HEK293T (cell line): Measurements from ENCODE around the gene EYS.

Experiments
- ARNT ChIP-seq: fragments of 450-650 bp; IDR thresholded peaks from 2 replicates; pipeline ENCODE4 v1.6.1; 2017; ENCODE audit warnings: mild to moderate bottlenecking
- BHLHE40 ChIP-seq: fragments of 450-650 bp; IDR thresholded peaks from 2 replicates; pipeline ENCODE4 v1.6.1; 2016; ENCODE audit warnings: mild to moderate bottlenecking, moderate library complexity, borderline replicate concordance
- CTBP1 ChIP-seq: fragments of 450-650 bp; IDR thresholded peaks from 2 replicates; pipeline ENCODE4 v1.6.1; 2016; ENCODE audit warnings: borderline replicate concordance
- ELF4 ChIP-seq: fragments of 450-650 bp; IDR thresholded peaks from 2 replicates; pipeline ENCODE4 v1.6.1; 2017; ENCODE audit warnings: antibody characterized with exemption
- FOXA1 ChIP-seq: fragments of 450-650 bp; IDR thresholded peaks from 2 replicates; pipeline ENCODE4 v1.6.1; 2016; ENCODE audit warnings: mild to moderate bottlenecking
- FOXK2 ChIP-seq: fragments of 450-650 bp; IDR thresholded peaks from 2 replicates; pipeline ENCODE4 v1.6.1; 2016; ENCODE audit warnings: mild to moderate bottlenecking
- FOXM1 ChIP-seq: fragments of 450-650 bp; IDR thresholded peaks from 2 replicates; pipeline ENCODE4 v1.6.1; 2017; ENCODE audit warnings: mild to moderate bottlenecking, borderline replicate concordance
- LEF1 ChIP-seq: fragments of 450-650 bp; IDR thresholded peaks from 2 replicates; pipeline ENCODE4 v1.6.1; 2017; ENCODE audit warnings: mild to moderate bottlenecking, borderline replicate concordance
- SP1 ChIP-seq: fragments of 450-650 bp; IDR thresholded peaks from 2 replicates; pipeline ENCODE4 v1.6.1; 2017
- SUZ12 ChIP-seq: fragments of 450-650 bp; IDR thresholded peaks from 2 replicates; pipeline ENCODE4 v1.6.1; 2016; ENCODE audit warnings: mild to moderate bottlenecking
- ZNF384 ChIP-seq: fragments of 450-650 bp; IDR thresholded peaks from 2 replicates; pipeline ENCODE4 v1.6.1; 2016
- TF ChIP-seq, protein P1 (sequence below): fragments of 450-650 bp; IDR thresholded peaks from 2 replicates; pipeline ENCODE4 v1.6.1; 2016

DNA sequence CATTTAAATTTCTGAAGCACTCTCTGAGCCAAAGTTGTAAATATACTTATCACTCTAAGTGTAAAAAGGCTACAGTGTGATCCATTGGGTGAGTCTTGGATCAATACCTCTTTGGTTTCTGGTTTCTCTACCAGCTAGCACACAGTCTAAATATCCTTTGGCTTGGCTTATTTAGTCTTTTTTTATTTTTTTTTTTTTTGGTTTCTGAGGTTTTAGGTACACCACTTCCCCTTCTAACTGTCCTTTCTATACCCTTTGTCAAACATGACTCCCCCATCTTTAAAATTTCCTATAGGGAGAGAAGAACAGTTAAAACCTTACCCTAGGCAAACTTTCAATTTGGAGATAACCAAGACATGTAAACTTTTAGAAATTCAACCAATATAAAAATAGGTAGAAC is 1692.4 kb downstream of the EYS start:
- TF ChIP-seq SUZ12 (no peak), FOXA1 (no peak), FOXK2 (no peak), BHLHE40 (no peak), CTBP1 (no peak), SP1 (no peak), ARNT (no peak), ZNF384 (no peak), ELF4 (no peak), FOXM1 (no peak), LEF1 (no peak)
- TF ChIP-seq, protein P1, sequence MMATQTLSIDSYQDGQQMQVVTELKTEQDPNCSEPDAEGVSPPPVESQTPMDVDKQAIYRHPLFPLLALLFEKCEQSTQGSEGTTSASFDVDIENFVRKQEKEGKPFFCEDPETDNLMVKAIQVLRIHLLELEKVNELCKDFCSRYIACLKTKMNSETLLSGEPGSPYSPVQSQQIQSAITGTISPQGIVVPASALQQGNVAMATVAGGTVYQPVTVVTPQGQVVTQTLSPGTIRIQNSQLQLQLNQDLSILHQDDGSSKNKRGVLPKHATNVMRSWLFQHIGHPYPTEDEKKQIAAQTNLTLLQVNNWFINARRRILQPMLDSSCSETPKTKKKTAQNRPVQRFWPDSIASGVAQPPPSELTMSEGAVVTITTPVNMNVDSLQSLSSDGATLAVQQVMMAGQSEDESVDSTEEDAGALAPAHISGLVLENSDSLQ, result no peak
